HepG2 (cell line): ENCODE results near the gene EPHA3. TPM values are rescaled to one million over a fixed set of nuclear protein-coding genes. Genes with fewer than 3 reads are reported as not detected.

Source experiments
- ATAC-seq: fragments of 200-7000 bp; cut with Tn5 transposase; 3 replicates; pipeline ENCODE4 v1.9.1; 2020; ENCODE audit warnings: mild to moderate bottlenecking, moderate library complexity
- BruUV-seq: library from RNA; stranded (reverse); fragments of 400-500 nt; replicated peaks from 2 replicates; lab custom pipeline; 2021; lab: Mats Ljungman, UMichigan
- CTCF ChIA-PET: fragments of 300-600 bp; formaldehyde crosslinking; extraction: SDS; loops from one replicate; lab custom pipeline; 2021; ENCODE audit warnings: low total read pairs, inconsistent platforms, low intra/inter-chr PET ratio; lab: Yijun Ruan, JAX
- POLR2A ChIA-PET: fragments of 350-600 bp; sonication (Branson Sonifier 250); formaldehyde crosslinking; loops from one replicate; lab custom pipeline; 2020; ENCODE audit warnings: antibody characterized with exemption, inconsistent platforms; lab: Yijun Ruan, JAX
- DNase-seq: peaks from one replicate; pipeline ENCODE4 v3.0.0-alpha.2; 2015; ENCODE audit warnings: low spot score
- FAIRE-seq: peaks from 3 replicates; lab custom pipeline; 2011; peaks lifted over from hg19 to GRCh38; lab: Jason Lieb, UNC
- H2AFZ ChIP-seq: one replicate; pipeline ENCODE4 v1.6.1; 2011; ENCODE audit warnings: low read length, inconsistent platforms
- H3K27ac ChIP-seq: fragments of 300-600 bp; 3 replicates; pipeline ENCODE4 v1.8.0; 2011; ENCODE audit warnings: mixed run types, mild to moderate bottlenecking, mixed read lengths, low read length, inconsistent platforms; ENCODE audit not compliant: insufficient read depth; ENCODE audit errors: extremely low read length
- H3K27me3 ChIP-seq, 2 experiments: fragments of 200-600 bp in 1 of 2; 2 replicates in 1 of 2; 3 replicates in 1 of 2; pipeline versions ENCODE4 v1.6.0 to v1.8.0; 2011; ENCODE audit warnings: low read length in 2 of 2, mild to moderate bottlenecking in 2 of 2, moderate library complexity in 2 of 2, inconsistent platforms in 1 of 2; ENCODE audit not compliant: insufficient read depth in 2 of 2, control insufficient read depth in 1 of 2
- H3K36me3 ChIP-seq, 2 experiments: fragments of 200-600 bp in 1 of 2; replicated peaks in 1 of 2; 2 replicates in 1 of 2; 3 replicates in 1 of 2; pipeline versions ENCODE4 v1.5.1 to v1.8.0; 2011; ENCODE audit warnings: low read length in 2 of 2, inconsistent platforms in 1 of 2; ENCODE audit not compliant: insufficient read depth in 2 of 2, control insufficient read depth in 1 of 2
- H3K4me1 ChIP-seq: 2 replicates; pipeline ENCODE4 v1.5.1; 2012; ENCODE audit warnings: low read length, inconsistent platforms; ENCODE audit not compliant: insufficient read depth
- H3K4me2 ChIP-seq: 2 replicates; pipeline ENCODE4 v1.6.0; 2011; ENCODE audit warnings: low read depth, low read length, inconsistent platforms
- H3K4me3 ChIP-seq, 3 experiments: fragments of 200-600 bp in 1 of 3; sonication (generic), shearing (Covaris generic) in 1 of 3; replicated peaks in 1 of 3; 2 replicates each; pipeline ENCODE4 v1.5.1; 2011 to 2016; ENCODE audit warnings: low read length in 3 of 3, inconsistent platforms in 2 of 3, low read depth in 2 of 3, mild to moderate bottlenecking in 2 of 3, control low read depth in 1 of 3, mixed read lengths in 1 of 3; ENCODE audit not compliant: insufficient read depth in 1 of 3
- H3K79me2 ChIP-seq: one replicate; pipeline ENCODE4 v1.6.1; 2011; ENCODE audit warnings: low read length, inconsistent platforms; ENCODE audit not compliant: insufficient read depth
- H3K9ac ChIP-seq: 2 replicates; pipeline ENCODE4 v1.6.0; 2011; ENCODE audit warnings: mild to moderate bottlenecking, low read depth, low read length, inconsistent platforms; ENCODE audit not compliant: insufficient read depth
- H3K9me3 ChIP-seq: 2 replicates; pipeline ENCODE4 v1.5.1; 2012; ENCODE audit warnings: mild to moderate bottlenecking, low read length
- H4K20me1 ChIP-seq: 2 replicates; pipeline ENCODE4 v1.6.0; 2011; ENCODE audit warnings: inconsistent platforms, mild to moderate bottlenecking, low read length, moderate library complexity; ENCODE audit not compliant: insufficient read depth
- ASH2L ChIP-seq: fragments of 300-600, 200-600 bp; sonication (generic); IDR thresholded peaks from 2 replicates; pipeline ENCODE4 v1.7.0; 2017; ENCODE audit warnings: low read depth, mild to moderate bottlenecking, moderate library complexity, mixed read lengths, low read length; ENCODE audit not compliant: insufficient read length
- EEA1 ChIP-seq: sonication (generic); formaldehyde crosslinking; IDR thresholded peaks from 2 replicates; pipeline ENCODE4 v1.5.1; 2020; ENCODE audit warnings: mild to moderate bottlenecking, missing genetic modification reagents, borderline replicate concordance
- HMGA1 ChIP-seq: sonication (generic); formaldehyde crosslinking; conservative IDR thresholded peaks from 2 replicates; pipeline ENCODE4 v1.4.0; 2020; ENCODE audit warnings: missing genetic modification reagents
- KDM5A ChIP-seq: fragments of 200-600 bp; sonication (generic); IDR thresholded peaks from 2 replicates; pipeline ENCODE4 v1.7.0; 2018; ENCODE audit warnings: antibody characterized with exemption, mild to moderate bottlenecking, low read length, borderline replicate concordance
- MED8 ChIP-seq: sonication (generic); formaldehyde crosslinking; IDR thresholded peaks from 2 replicates; pipeline ENCODE4 v1.8.1; 2023; ENCODE audit warnings: mild to moderate bottlenecking, missing genetic modification reagents; ENCODE audit not compliant: insufficient replicate concordance
- MEF2D ChIP-seq: sonication (generic); formaldehyde crosslinking; IDR thresholded peaks from 2 replicates; pipeline ENCODE4 v1.5.1; 2020; ENCODE audit warnings: mild to moderate bottlenecking, missing genetic modification reagents
- MLLT10 ChIP-seq: sonication (generic); formaldehyde crosslinking; IDR thresholded peaks from 2 replicates; pipeline ENCODE4 v1.4.0; 2020; ENCODE audit warnings: missing genetic modification reagents
- NFKB2 ChIP-seq: sonication (generic); formaldehyde crosslinking; IDR thresholded peaks from 2 replicates; pipeline ENCODE4 v1.4.0; 2020; ENCODE audit warnings: missing genetic modification reagents, borderline replicate concordance
- NFKBIZ ChIP-seq: IDR thresholded peaks from 2 replicates; pipeline ENCODE4 v1.6.1; 2018; ENCODE audit warnings: missing genetic modification reagents, missing compliant biosample characterization
- PATZ1 ChIP-seq: sonication (generic); formaldehyde crosslinking; IDR thresholded peaks from 2 replicates; pipeline ENCODE4 v1.4.0; 2020; ENCODE audit warnings: missing genetic modification reagents
- RELA ChIP-seq: sonication (generic); formaldehyde crosslinking; IDR thresholded peaks from 2 replicates; pipeline ENCODE4 v1.4.0; 2020; ENCODE audit warnings: missing genetic modification reagents
- REPIN1 ChIP-seq: sonication (generic); formaldehyde crosslinking; IDR thresholded peaks from 2 replicates; pipeline ENCODE4 v1.8.0; 2022; ENCODE audit warnings: missing genetic modification reagents, low read depth, mild to moderate bottlenecking, borderline replicate concordance
- SCMH1 ChIP-seq: sonication (generic); formaldehyde crosslinking; IDR thresholded peaks from 2 replicates; pipeline ENCODE4 v1.9.0; 2021; ENCODE audit warnings: missing genetic modification reagents, mild to moderate bottlenecking, borderline replicate concordance
- STAG1 ChIP-seq: sonication (generic); formaldehyde crosslinking; IDR thresholded peaks from 2 replicates; pipeline ENCODE4 v1.4.0; 2020; ENCODE audit warnings: missing genetic modification reagents
- ZNF414 ChIP-seq: sonication (generic); formaldehyde crosslinking; IDR thresholded peaks from 2 replicates; pipeline ENCODE4 v1.5.0; 2020; ENCODE audit warnings: missing genetic modification reagents
- ZNF484 ChIP-seq: sonication (generic); formaldehyde crosslinking; IDR thresholded peaks from 2 replicates; pipeline ENCODE4 v1.5.1; 2020; ENCODE audit warnings: mild to moderate bottlenecking, low read depth, missing genetic modification reagents, borderline replicate concordance
- ZNF777 ChIP-seq: sonication (generic); formaldehyde crosslinking; IDR thresholded peaks from 2 replicates; pipeline ENCODE4 v1.4.0; 2020; ENCODE audit warnings: missing genetic modification reagents
- WGBS: methylation state at CpG from one replicate; pipeline ENCODE4 v1.1.6; 2017; ENCODE audit warnings: low lambda C conversion rate; 5-methylcytosine and 5-hydroxymethylcytosine counted together
- in situ Hi-C: cut with HindIII; loops from 2 replicates; pipeline ENCODE4 v1.10.0; 2017; ENCODE audit warnings: low pct_unique_long_range_greater_than_20kb; ENCODE audit not compliant: extremely low pct_ligation_motif_present
- intact Hi-C: fragments of 100-400 bp; cut with micrococcal nuclease; formaldehyde crosslinking; loops from one replicate; pipeline ENCODE4 v1.10.0; 2022; ENCODE audit not compliant: unreplicated experiment
- polyA plus RNA-seq, 8 experiments: library from polyadenylated mRNA; depleted of rRNA in 3 of 8; stranded (reverse) in 7 of 8; unstranded in 1 of 8; fragments of >200 nt; fragmentation: Illumina TruSeq in 4 of 8; extraction: Trizol in 4 of 8; gene quantifications; 2 replicates each; pipeline versions ENCODE4 v1.2.1 to v1.2.3, GENCODE V29; 2011 to 2016; ENCODE audit warnings: low read depth in 4 of 8, missing spikeins in 1 of 8, mixed read lengths in 1 of 8; ENCODE audit not compliant: insufficient read depth in 1 of 8
- total RNA-seq, 5 experiments: library from RNA; depleted of rRNA; stranded (reverse); fragments of >200 nt; fragmentation: Illumina TruSeq; extraction: Trizol; gene quantifications; 2 replicates each; pipeline ENCODE4 v1.2.3, GENCODE V29; 2016; ENCODE audit warnings: low read depth in 1 of 5
- TF ChIP-seq, protein P1 (sequence below): sonication (generic); formaldehyde crosslinking; IDR thresholded peaks from 2 replicates; pipeline ENCODE4 v1.5.1; 2020; ENCODE audit warnings: missing genetic modification reagents, mild to moderate bottlenecking, borderline replicate concordance

The EPHA3 gene
- total and polyA plus RNA-seq, 2 of the 13 experiments (the other 11 are each of a cell fraction or from before 2014, with no cell fraction given) = 0.01 TPM; not detected in 1

GRCh38 chr3:89280822-89281365 lies 173.5 kb downstream of the EPHA3 start:
- no peak overlapping the region for H3K4me2 ChIP-seq
- BruUV-seq = no TSS peak
- H3K9ac ChIP-seq = no peak overlapping the region
- H4K20me1 ChIP-seq = no peaks in the 10 kb centered on the region
- no peak overlapping the region for H3K27ac ChIP-seq
- ChIA-PET CTCF (no interaction called here), POLR2A (no interaction called here)
- WGBS = 67% methylated on average over 10 of the region's 11 CpGs
- H3K9me3 ChIP-seq = no peaks in the 10 kb centered on the region
- H3K79me2 ChIP-seq = no peaks in the 10 kb centered on the region
- no peaks in the 10 kb centered on the region; a peak in 1 of 5 replicates for H3K27me3 ChIP-seq
- DNase-seq = no peak
- no peak overlapping the region for H2AFZ ChIP-seq
- no peak overlapping the region for H3K4me3 ChIP-seq
- intact Hi-C loops = no loop called here
- in situ Hi-C loops = no loop called here
- TF ChIP-seq SCMH1 (no peak), ZNF777 (CRISPR knock-in tag) (no peak), KDM5A (no peak), MED8 (no peak), MLLT10 (CRISPR knock-in tag) (no peak), NFKBIZ (CRISPR knock-in tag) (no peak), ASH2L (no peak), NFKB2 (CRISPR knock-in tag) (no peak), REPIN1 (no peak), HMGA1 (CRISPR knock-in tag) (no peak), MEF2D (CRISPR knock-in tag) (no peak), EEA1 (CRISPR knock-in tag) (no peak), ZNF484 (no peak), PATZ1 (CRISPR knock-in tag) (no peak), ZNF414 (no peak), RELA (CRISPR knock-in tag) (no peak), STAG1 (CRISPR knock-in tag) (no peak)
- TF ChIP-seq, protein P1, sequence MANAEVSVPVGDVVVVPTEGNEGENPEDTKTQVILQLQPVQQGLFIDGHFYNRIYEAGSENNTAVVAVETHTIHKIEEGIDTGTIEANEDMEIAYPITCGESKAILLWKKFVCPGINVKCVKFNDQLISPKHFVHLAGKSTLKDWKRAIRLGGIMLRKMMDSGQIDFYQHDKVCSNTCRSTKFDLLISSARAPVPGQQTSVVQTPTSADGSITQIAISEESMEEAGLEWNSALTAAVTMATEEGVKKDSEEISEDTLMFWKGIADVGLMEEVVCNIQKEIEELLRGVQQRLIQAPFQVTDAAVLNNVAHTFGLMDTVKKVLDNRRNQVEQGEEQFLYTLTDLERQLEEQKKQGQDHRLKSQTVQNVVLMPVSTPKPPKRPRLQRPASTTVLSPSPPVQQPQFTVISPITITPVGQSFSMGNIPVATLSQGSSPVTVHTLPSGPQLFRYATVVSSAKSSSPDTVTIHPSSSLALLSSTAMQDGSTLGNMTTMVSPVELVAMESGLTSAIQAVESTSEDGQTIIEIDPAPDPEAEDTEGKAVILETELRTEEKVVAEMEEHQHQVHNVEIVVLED (CRISPR knock-in tag) = no peak
- TF ChIP-seq, all 625 proteins: peak for 0
- FAIRE-seq = no peak
- no peak for ATAC-seq
- no peaks in the 10 kb centered on the region for H3K36me3 ChIP-seq
- no peaks in the 10 kb centered on the region for H3K4me1 ChIP-seq
